Retinal pigment epithelial cell (primary cell): ENCODE measurements around the gene DCLK1.

Experiments
- DNase-seq: peaks from one replicate; pipeline ENCODE4 v3.0.0-alpha.2; 2010; ENCODE audit warnings: low read depth
- H3K4me3 ChIP-seq: 2 replicates; pipeline ENCODE4 v1.5.1; 2011; ENCODE audit warnings: mild to moderate bottlenecking, low read length, control low read depth, moderate library complexity
- TF ChIP-seq, protein P1 (sequence below): conservative IDR thresholded peaks from 2 replicates; pipeline ENCODE4 v1.5.1; 2011; ENCODE audit warnings: low read depth, low read length, control low read depth, inconsistent platforms

DCLK1 gene

DNA sequence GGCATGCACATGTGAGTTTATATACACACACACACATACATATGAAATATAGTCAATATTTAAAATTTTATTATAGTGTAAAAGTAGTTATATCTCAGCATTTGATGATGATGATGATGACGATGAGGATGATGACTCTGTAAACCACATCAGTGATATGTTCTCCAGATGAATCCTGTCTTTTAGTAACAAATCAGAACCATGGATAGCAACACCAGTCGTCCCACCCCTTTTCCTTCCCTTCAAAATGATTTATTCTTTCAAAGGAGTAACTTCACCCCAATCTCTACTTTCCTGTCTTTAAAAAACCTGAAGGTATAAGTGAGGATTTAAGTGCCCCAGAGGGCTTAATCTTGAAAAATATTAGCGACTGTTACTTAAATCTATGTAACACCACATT lies 74.1 kb downstream of the DCLK1 start:
- TF ChIP-seq, protein P1, sequence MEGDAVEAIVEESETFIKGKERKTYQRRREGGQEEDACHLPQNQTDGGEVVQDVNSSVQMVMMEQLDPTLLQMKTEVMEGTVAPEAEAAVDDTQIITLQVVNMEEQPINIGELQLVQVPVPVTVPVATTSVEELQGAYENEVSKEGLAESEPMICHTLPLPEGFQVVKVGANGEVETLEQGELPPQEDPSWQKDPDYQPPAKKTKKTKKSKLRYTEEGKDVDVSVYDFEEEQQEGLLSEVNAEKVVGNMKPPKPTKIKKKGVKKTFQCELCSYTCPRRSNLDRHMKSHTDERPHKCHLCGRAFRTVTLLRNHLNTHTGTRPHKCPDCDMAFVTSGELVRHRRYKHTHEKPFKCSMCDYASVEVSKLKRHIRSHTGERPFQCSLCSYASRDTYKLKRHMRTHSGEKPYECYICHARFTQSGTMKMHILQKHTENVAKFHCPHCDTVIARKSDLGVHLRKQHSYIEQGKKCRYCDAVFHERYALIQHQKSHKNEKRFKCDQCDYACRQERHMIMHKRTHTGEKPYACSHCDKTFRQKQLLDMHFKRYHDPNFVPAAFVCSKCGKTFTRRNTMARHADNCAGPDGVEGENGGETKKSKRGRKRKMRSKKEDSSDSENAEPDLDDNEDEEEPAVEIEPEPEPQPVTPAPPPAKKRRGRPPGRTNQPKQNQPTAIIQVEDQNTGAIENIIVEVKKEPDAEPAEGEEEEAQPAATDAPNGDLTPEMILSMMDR, result no peak
- no peak overlapping the region for H3K4me3 ChIP-seq
- no peak for DNase-seq

DNA sequence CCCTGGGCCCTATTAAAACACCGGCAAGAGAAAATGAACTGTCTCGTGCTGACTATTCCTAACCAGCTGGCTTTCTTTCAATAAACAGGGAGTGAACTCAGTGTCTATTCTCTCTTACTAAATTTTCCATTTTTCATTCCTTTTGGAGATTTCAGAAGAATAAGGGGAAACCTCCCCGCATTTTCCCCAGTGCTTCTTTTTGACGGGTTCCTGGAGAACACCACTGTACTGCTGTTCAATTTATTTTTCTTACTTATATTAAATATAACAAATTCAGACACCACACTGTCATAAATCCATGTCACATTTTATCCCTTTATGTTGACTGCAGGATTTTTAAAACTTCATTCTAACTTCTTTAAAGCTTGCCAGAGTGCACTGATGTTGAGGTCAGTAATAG lies 75.8 kb downstream of the DCLK1 start:
- TF ChIP-seq, protein P1, result no peak
- DNase-seq, result no peak
- H3K4me3 ChIP-seq, result no peak overlapping the region

DNA sequence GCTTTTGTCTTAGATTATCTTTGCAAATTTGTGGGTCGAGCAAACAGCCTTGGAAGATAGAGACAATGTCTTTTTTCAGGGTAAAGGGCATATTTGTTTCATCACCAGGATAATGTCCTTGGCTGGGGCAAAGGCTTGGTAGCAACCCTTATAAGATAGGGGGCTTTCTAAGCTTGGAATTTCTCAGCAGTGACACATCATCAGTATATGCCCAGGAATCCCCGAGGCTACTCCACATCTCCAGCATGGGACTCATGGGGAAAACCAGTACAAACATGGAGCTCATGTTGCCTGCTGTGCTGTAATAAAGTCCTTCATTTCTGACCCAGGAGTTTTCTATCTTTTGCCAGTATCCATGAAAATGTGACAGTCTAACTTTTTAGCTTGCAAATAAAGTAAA lies 77.1 kb downstream of the DCLK1 start:
- DNase-seq, result no peak
- TF ChIP-seq, protein P1, result no peak
- H3K4me3 ChIP-seq, result no peak overlapping the region

DNA sequence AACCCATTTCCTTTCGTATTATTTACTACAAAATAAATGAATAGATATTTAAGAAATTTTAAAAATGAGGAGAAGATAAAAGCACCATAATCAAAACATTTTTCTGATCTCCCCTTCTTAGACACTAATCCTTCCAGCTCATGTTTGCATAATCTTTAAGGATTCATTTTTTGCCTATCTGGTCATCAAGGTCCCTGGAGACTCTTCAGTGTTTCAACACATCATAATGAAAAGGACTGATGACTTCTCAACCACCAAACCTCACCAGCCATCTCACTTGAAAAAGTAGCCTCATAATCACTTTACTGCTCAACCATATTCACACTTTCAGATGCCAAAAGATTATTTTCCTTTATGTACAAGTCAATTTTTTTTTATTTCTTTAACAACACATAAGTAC lies 80.1 kb downstream of the DCLK1 start:
- DNase-seq, result no peak
- no peak overlapping the region for H3K4me3 ChIP-seq
- TF ChIP-seq, protein P1, result no peak

DNA sequence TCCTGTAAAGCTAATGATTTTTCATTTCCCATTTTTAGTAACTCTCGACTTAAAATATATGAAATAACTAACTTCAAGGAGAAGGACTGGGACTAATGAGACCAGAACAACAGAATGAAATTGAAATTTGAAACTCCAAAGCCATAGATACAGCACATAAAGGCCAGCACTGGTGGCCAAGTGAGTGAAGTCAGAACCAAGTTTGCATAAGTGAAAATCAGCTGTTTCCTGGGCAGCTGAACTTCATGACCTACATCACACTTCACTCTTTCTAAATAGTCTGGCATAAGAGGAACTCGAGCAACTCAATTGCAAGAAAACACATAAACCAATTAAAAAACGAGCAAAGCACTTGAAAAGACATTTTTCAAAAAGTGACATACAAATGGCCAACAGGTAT lies 84.5 kb downstream of the DCLK1 start:
- H3K4me3 ChIP-seq, result no peak overlapping the region
- no peak for DNase-seq
- TF ChIP-seq, protein P1, result no peak

DNA sequence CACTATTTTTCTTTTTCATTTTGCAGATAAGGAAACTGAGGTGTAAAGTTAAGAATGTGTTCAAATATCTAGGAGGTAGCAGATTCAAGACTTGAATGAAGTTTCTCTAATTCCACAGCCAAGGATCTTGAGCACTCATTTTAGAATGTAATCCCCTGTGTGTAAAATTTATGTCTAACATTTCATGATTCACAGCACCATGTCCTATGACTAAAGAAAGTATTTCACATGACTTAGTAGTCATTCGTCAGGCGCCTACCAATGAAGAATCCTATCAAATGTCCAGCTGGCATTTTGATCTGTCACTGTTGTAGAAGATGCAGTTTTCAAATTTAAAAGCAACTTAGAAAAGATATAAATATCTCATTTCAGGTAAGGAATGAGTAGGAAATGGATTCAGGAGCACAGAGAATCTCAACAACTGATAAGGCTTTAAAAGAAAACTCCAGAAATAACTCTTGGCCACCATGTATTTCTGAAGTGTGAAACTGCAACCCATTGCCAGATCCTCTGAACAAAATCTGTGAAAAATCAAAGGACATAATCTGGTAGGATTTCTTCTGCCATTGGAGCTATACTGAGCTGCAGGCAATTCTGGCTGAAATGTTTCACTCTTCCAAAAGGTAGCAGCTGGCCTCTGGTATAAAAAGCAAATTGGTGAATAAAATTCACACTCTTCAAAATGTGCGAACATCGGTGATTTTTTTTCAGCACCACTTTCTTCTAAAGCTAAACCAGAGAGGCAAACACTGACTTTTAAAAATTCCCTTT lies 92.2 kb downstream of the DCLK1 start:
- no peak overlapping the region for H3K4me3 ChIP-seq
- DNase-seq, result peak; percentile 79
- TF ChIP-seq, protein P1, result no peak

DNA sequence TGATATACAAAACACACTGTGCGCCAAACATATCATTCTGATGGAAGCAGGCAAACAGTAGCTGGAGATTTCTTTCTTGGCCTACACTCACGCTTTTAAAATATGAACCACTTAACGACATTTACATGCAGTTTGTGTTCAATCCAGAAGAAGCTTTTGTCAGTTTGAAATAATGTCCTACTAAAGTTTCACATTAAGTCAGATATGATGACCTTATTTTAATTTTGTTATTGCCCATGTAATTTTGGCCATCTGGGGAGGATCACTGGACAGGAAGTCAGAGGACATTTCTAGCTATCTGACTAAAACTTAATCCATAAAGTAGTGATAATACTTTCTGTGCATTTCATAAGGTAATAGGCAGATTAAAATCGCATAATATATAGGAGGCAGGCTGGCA lies 98.1 kb downstream of the DCLK1 start:
- TF ChIP-seq, protein P1, result no peak
- DNase-seq, result no peak
- H3K4me3 ChIP-seq, result no peak overlapping the region
